Colonic mucosa (tissue), 4 donors: ENCODE measurements around the gene TRIO. TPM values are rescaled to one million over a fixed set of nuclear protein-coding genes. Genes with fewer than 3 reads are reported as not detected.

Source experiments
- DNase-seq: peaks from one replicate; pipeline ENCODE4 v3.0.0-alpha.2; 2020
- H3K27ac ChIP-seq: fragments of 200-600 bp; one replicate; pipeline ENCODE4 v1.8.0; 2021
- H3K27me3 ChIP-seq: fragments of 200-600 bp; one replicate; pipeline ENCODE4 v1.8.0; 2021
- H3K36me3 ChIP-seq: fragments of 200-600 bp; one replicate; pipeline ENCODE4 v1.8.0; 2021
- H3K4me1 ChIP-seq: fragments of 200-600 bp; one replicate; pipeline ENCODE4 v1.8.0; 2021; ENCODE audit warnings: mild to moderate bottlenecking
- H3K4me3 ChIP-seq: fragments of 200-600 bp; one replicate; pipeline ENCODE4 v1.8.0; 2021
- H3K9ac ChIP-seq, 2 donors: one replicate each; pipeline ENCODE4 v1.7.0; 2013; ENCODE audit warnings: control low read depth in 2 of 2, low read depth in 2 of 2, low read length in 2 of 2
- H3K9me3 ChIP-seq: fragments of 200-600 bp; one replicate; pipeline ENCODE4 v1.8.0; 2021
- intact Hi-C: fragments of 100-400 bp; cut with DNase I; formaldehyde crosslinking; loops from one replicate; pipeline ENCODE4 v1.14.1; 2022
- total RNA-seq, 2 donors: library from RNA; stranded (reverse); fragmentation: NEBNext Ultra II Directional in 1 of 2; extraction: Animal tissue kit (Norgen Biotek cat#: 25700) in 1 of 2; gene quantifications; one replicate each; pipeline ENCODE4 v1.2.1, GENCODE V29; 2021
- TF ChIP-seq, protein P1 (sequence below): fragments of 200-600 bp; IDR thresholded peaks from one replicate; pipeline ENCODE4 v1.8.0; 2022; ENCODE audit warnings: antibody characterized with exemption, mild to moderate bottlenecking
- donor health status: healthy.
- donor health status: DM: no; HTN: no; CAD: no.
- donor health status: DM: no; HTN: no; CAD: no.

The TRIO gene
- total RNA-seq, 2 donors from 2014 or later: 134 to 138 TPM

DNA sequence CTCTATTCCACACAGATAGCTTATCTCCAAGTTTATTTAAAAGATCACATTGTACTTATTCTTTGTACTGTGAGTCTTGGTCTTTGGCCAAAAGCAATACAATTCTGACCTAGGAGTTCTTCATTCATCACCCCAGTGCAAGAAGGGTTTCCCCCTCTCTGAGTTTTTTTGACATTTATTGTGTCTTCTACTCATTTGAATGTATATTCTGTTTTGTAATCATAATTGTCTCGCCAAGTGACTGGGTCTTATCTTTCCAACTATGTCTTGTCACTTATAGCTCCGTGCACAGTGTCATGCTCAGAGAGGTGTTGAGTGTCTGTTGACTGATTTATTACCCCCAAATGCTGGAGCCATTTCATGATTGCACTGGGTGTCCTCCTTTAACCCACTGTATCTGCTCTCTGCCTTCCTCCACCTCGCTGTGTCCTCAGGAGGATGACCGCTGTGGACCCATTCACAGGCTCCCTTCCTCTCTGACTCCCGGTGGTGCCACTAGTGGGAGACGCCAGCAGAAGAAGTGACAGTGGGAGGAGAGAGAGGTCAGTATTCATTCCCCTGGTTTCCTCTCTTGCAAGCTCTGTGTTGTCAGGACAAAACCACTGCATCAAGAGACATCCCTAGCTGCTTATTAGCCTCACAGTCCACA is 11.2 kb upstream of the TRIO start:
- intact Hi-C loops: no loop called here
- Histone ChIP-seq H3K27me3 (no peaks in the 10 kb centered on the region), H3K9ac (no peak overlapping the region), H3K27ac (no peak overlapping the region), H3K4me3 (no peak overlapping the region), H3K9me3 (no peaks in the 10 kb centered on the region), H3K4me1 (no peaks in the 10 kb centered on the region), H3K36me3 (no peaks in the 10 kb centered on the region)
- DNase-seq: no peak
- TF ChIP-seq, protein P1, sequence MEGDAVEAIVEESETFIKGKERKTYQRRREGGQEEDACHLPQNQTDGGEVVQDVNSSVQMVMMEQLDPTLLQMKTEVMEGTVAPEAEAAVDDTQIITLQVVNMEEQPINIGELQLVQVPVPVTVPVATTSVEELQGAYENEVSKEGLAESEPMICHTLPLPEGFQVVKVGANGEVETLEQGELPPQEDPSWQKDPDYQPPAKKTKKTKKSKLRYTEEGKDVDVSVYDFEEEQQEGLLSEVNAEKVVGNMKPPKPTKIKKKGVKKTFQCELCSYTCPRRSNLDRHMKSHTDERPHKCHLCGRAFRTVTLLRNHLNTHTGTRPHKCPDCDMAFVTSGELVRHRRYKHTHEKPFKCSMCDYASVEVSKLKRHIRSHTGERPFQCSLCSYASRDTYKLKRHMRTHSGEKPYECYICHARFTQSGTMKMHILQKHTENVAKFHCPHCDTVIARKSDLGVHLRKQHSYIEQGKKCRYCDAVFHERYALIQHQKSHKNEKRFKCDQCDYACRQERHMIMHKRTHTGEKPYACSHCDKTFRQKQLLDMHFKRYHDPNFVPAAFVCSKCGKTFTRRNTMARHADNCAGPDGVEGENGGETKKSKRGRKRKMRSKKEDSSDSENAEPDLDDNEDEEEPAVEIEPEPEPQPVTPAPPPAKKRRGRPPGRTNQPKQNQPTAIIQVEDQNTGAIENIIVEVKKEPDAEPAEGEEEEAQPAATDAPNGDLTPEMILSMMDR: no peak

DNA sequence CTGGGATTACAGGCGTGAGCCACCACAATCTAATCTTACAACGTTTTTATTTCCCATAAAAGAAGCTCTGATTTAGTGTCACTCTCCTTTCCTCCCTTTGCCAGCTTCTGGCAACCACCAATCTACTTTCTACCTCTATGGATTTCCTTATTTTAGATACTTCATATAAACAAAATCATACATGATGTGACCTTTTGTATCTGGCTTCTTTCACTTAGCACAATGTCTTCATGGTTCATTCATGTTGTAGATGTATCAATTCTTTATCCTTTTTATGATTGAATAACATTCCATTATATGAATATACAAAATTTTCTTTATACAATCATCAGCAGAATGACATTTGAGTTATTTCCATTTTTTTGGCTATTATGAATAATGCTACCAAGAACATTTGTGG is 9.7 kb upstream of the TRIO start:
- TF ChIP-seq, protein P1: no peak
- Histone ChIP-seq H3K27ac (no peak overlapping the region), H3K27me3 (no peaks in the 10 kb centered on the region), H3K4me3 (no peak overlapping the region), H3K9ac (no peak overlapping the region), H3K9me3 (no peaks in the 10 kb centered on the region), H3K4me1 (no peaks in the 10 kb centered on the region), H3K36me3 (no peaks in the 10 kb centered on the region)
- no peak for DNase-seq
- intact Hi-C loops: no loop called here

DNA sequence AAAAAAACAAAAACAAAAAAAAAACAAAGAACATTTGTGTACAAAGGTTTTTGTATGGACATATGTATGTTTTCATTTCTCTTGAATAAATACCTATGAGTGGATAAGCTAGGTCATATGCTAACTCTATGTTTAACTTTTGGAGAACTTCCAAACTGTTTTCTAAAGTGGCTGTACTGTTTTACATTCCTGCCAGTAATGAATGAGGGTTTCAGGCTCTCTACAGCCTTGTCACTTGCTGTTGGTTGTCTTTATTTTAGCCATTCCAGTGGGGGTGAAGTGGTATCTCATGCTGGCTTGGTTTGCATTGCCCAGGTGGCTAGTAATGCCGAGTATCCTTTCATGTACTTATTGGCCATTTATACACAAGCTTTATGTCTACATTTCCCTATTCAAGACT is 9.1 kb upstream of the TRIO start:
- H3K4me3 ChIP-seq: no peak overlapping the region
- H3K9me3 ChIP-seq: no peaks in the 10 kb centered on the region
- no peaks in the 10 kb centered on the region for H3K4me1 ChIP-seq
- no peak for DNase-seq
- no peaks in the 10 kb centered on the region for H3K36me3 ChIP-seq
- TF ChIP-seq, protein P1: no peak
- intact Hi-C loops: no loop called here
- no peak overlapping the region for H3K27ac ChIP-seq
- H3K9ac ChIP-seq: no peak overlapping the region
- no peaks in the 10 kb centered on the region for H3K27me3 ChIP-seq

DNA sequence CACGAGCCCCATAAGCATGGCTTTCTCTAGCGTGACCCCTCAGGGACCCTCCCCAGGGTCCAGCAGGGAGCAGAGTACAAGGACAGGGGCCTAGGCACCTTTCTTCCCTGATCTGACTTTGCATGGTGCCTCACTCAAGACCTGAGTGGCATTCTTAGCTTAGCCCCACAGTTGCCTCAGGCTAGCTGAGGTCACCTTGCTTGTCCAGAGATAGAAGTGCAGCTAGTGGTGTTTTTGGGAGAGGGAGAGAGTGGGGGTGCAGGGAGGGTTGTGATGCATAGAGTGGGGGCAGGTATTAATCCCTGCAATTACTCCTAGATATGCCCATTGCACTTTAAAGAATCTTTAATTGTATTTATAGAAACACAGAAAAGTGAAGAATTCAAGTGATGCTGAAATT is 8.4 kb upstream of the TRIO start:
- Histone ChIP-seq H3K36me3 (no peaks in the 10 kb centered on the region), H3K4me3 (no peak overlapping the region), H3K27me3 (no peaks in the 10 kb centered on the region), H3K9me3 (no peaks in the 10 kb centered on the region), H3K4me1 (no peaks in the 10 kb centered on the region), H3K27ac (no peak overlapping the region), H3K9ac (no peak overlapping the region)
- no peak for DNase-seq
- intact Hi-C loops: no loop called here
- TF ChIP-seq, protein P1: no peak

DNA sequence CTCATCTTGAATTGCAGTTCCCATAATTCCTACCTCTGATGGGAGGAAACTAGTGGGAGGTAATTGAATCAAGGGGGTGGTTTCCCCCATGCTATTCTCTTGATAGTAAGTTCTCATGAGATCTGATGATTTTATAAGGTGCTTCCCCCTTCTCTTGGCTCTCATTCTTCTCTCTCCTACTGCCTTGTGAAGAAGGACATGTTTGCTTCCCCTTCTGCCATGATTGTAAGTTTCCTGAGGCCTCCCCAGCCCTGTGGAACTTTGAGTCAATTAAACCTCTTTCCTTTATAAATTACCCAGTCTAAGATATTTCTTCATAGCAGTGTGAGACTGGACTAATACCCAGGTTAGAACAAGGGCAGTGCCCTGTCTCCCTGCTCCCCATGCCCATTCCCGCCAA is 7.5 kb upstream of the TRIO start:
- Histone ChIP-seq H3K27me3 (no peaks in the 10 kb centered on the region), H3K4me1 (no peaks in the 10 kb centered on the region), H3K4me3 (no peak overlapping the region), H3K9me3 (no peaks in the 10 kb centered on the region), H3K9ac (no peak overlapping the region), H3K36me3 (no peaks in the 10 kb centered on the region), H3K27ac (no peak overlapping the region)
- intact Hi-C loops: no loop called here
- no peak for DNase-seq
- TF ChIP-seq, protein P1: no peak
